Measurements from ENCODE around the gene ADIPOR2.

- TF ChIP-seq CTCF (IDR thresholded peaks at IDR 0.05; ENCODE audit: low read length), result no peak
- TF ChIP-seq EZH2 (IDR thresholded peaks at IDR 0.05; ENCODE audit: borderline replicate concordance, low read length), result no peak
These were observed 40.3 kb downstream of the ADIPOR2 start for GRCh38 chr12:1731019-1731687.

Measured in OCI-LY1 (cell line).